GM23338 (cell line): ENCODE results near the gene ZNF627. TPM values are rescaled to one million over a fixed set of nuclear protein-coding genes. Genes with fewer than 3 reads are reported as not detected.

ENCODE experiments used
- ATAC-seq: fragments of 200-7000 bp; cut with Tn5 transposase; 3 replicates; pipeline ENCODE4 v1.9.1; 2020
- DNase-seq: peaks from one replicate; pipeline ENCODE4 v3.0.0-alpha.2; 2015; ENCODE audit warnings: low spot score
- H2AFZ ChIP-seq: fragments of 200-600 bp; sonication (generic); 2 replicates; pipeline ENCODE4 v1.8.0; 2016; ENCODE audit warnings: antibody characterized with exemption, mild to moderate bottlenecking, moderate library complexity
- H3F3A ChIP-seq: fragments of 200-600 bp; sonication (generic); replicated peaks from 2 replicates; pipeline ENCODE4 v1.8.0; 2017; ENCODE audit warnings: antibody characterized with exemption, mixed run types, low read depth
- H3K27ac ChIP-seq: fragments of 200-600 bp; sonication (generic); 2 replicates; pipeline ENCODE4 v1.6.1; 2016; ENCODE audit warnings: low read depth
- H3K27me3 ChIP-seq: fragments of 200-600 bp; sonication (generic); 2 replicates; pipeline ENCODE4 v1.8.0; 2016; ENCODE audit warnings: mild to moderate bottlenecking, mixed run types, moderate library complexity; ENCODE audit not compliant: insufficient read depth
- H3K36me3 ChIP-seq: fragments of 200-600 bp; sonication (generic); 2 replicates; pipeline ENCODE4 v1.8.0; 2016; ENCODE audit warnings: mild to moderate bottlenecking; ENCODE audit not compliant: insufficient read depth
- H3K4me1 ChIP-seq: fragments of 200-600 bp; sonication (generic); 2 replicates; pipeline ENCODE4 v1.8.0; 2016; ENCODE audit warnings: mild to moderate bottlenecking, moderate library complexity; ENCODE audit not compliant: insufficient read depth
- H3K4me2 ChIP-seq: fragments of 200-600 bp; sonication (generic); 2 replicates; pipeline ENCODE4 v1.7.1; 2017; ENCODE audit warnings: mixed run types
- H3K4me3 ChIP-seq: fragments of 200-600 bp; sonication (generic); 2 replicates; pipeline ENCODE4 v1.6.1; 2016; ENCODE audit warnings: mixed run types
- H3K79me2 ChIP-seq: fragments of 200-600 bp; sonication (generic); replicated peaks from 2 replicates; pipeline ENCODE4 v1.8.0; 2017; ENCODE audit warnings: mild to moderate bottlenecking; ENCODE audit not compliant: insufficient read depth
- H3K9me2 ChIP-seq: fragments of 200-600 bp; sonication (generic); 2 replicates; pipeline ENCODE4 v1.8.0; 2017; ENCODE audit not compliant: insufficient read depth
- H4K20me1 ChIP-seq: fragments of 200-600 bp; sonication (generic); replicated peaks from 2 replicates; pipeline ENCODE4 v1.8.0; 2017; ENCODE audit warnings: mild to moderate bottlenecking; ENCODE audit not compliant: insufficient read depth
- H3K27ac Mint-ChIP-seq: 2 replicates; pipeline ENCODE4 v1.8.0; 2020; ENCODE audit warnings: inconsistent platforms, mild to moderate bottlenecking, moderate library complexity, mixed read lengths
- H3K27me3 Mint-ChIP-seq: 3 replicates; pipeline ENCODE4 v1.8.0; 2022; ENCODE audit warnings: low read depth, mild to moderate bottlenecking, moderate library complexity, mixed read lengths, inconsistent platforms; ENCODE audit not compliant: insufficient read depth, poor library complexity
- H3K36me3 Mint-ChIP-seq: 3 replicates; pipeline ENCODE4 v1.8.0; 2021; ENCODE audit warnings: low read depth, mild to moderate bottlenecking, inconsistent platforms, moderate library complexity, mixed read lengths
- H3K4me1 Mint-ChIP-seq: 3 replicates; pipeline ENCODE4 v1.8.0; 2020; ENCODE audit warnings: mild to moderate bottlenecking, inconsistent platforms, mixed read lengths
- H3K4me3 Mint-ChIP-seq: 3 replicates; pipeline ENCODE4 v1.8.0; 2021; ENCODE audit warnings: moderate library complexity, mild to moderate bottlenecking, inconsistent platforms, mixed read lengths
- H3K9me3 Mint-ChIP-seq: 3 replicates; pipeline ENCODE4 v1.8.0; 2020; ENCODE audit warnings: moderate library complexity, mild to moderate bottlenecking, inconsistent platforms, mixed read lengths
- CREB1 ChIP-seq: fragments of 250-450 bp; sonication (Bioruptor Pico); IDR thresholded peaks from 2 replicates; pipeline ENCODE4 v1.5.0; 2020; ENCODE audit warnings: low read depth, mild to moderate bottlenecking, moderate library complexity
- CTCF ChIP-seq, 2 experiments: fragments of 200-600 bp in 1 of 2; sonication (generic) in 1 of 2; conservative IDR thresholded peaks; 2 replicates each; pipeline versions ENCODE4 v1.5.1 to v1.6.1; 2016 to 2017; ENCODE audit warnings: antibody characterized with exemption in 2 of 2, low read depth in 2 of 2, mild to moderate bottlenecking in 2 of 2, moderate library complexity in 1 of 2
- EZH2 ChIP-seq: fragments of 200-600 bp; sonication (generic); IDR thresholded peaks from one replicate; pipeline ENCODE4 v1.8.0; 2017; ENCODE audit warnings: antibody characterized with exemption, mild to moderate bottlenecking, low read depth; ENCODE audit not compliant: unreplicated experiment
- JUNB ChIP-seq: IDR thresholded peaks from one replicate; pipeline ENCODE4 v1.6.1; 2016; ENCODE audit warnings: antibody characterized with exemption; ENCODE audit not compliant: unreplicated experiment
- POLR2AphosphoS5 ChIP-seq: IDR thresholded peaks from 2 replicates; pipeline ENCODE4 v1.6.1; 2016; ENCODE audit warnings: antibody characterized with exemption, low read depth
- REST ChIP-seq: IDR thresholded peaks from one replicate; pipeline ENCODE4 v1.6.1; 2018; ENCODE audit warnings: antibody characterized with exemption; ENCODE audit not compliant: unreplicated experiment
- STAT1 ChIP-seq: IDR thresholded peaks from one replicate; pipeline ENCODE4 v1.6.1; 2016; ENCODE audit warnings: antibody characterized with exemption; ENCODE audit not compliant: unreplicated experiment
- ZNF331 ChIP-seq: fragments of 250-450 bp; sonication (Bioruptor Pico); IDR thresholded peaks from 2 replicates; pipeline ENCODE4 v1.5.0; 2020; ENCODE audit warnings: low read depth, mild to moderate bottlenecking, moderate library complexity
- ZNF462 ChIP-seq: fragments of 250-450 bp; sonication (Bioruptor Pico); IDR thresholded peaks from 2 replicates; pipeline ENCODE4 v1.5.0; 2020; ENCODE audit warnings: mild to moderate bottlenecking, moderate library complexity
- polyA plus RNA-seq: library from polyadenylated mRNA; unstranded; fragments of >200 nt; fragmentation: Nextera tagmentation; extraction: Ambion mirVana; gene quantifications from 2 replicates; pipeline ENCODE4 v1.2.1, GENCODE V29; 2016
- total RNA-seq: library from RNA; depleted of rRNA; stranded (reverse); fragments of >200 nt; shearing (Covaris generic); gene quantifications from 2 replicates; pipeline ENCODE4 v1.2.3, GENCODE V29; 2014

The ZNF627 gene
- total and polyA plus RNA-seq, 2 experiments from 2014 or later: 9.0 to 15.4 TPM

DNA sequence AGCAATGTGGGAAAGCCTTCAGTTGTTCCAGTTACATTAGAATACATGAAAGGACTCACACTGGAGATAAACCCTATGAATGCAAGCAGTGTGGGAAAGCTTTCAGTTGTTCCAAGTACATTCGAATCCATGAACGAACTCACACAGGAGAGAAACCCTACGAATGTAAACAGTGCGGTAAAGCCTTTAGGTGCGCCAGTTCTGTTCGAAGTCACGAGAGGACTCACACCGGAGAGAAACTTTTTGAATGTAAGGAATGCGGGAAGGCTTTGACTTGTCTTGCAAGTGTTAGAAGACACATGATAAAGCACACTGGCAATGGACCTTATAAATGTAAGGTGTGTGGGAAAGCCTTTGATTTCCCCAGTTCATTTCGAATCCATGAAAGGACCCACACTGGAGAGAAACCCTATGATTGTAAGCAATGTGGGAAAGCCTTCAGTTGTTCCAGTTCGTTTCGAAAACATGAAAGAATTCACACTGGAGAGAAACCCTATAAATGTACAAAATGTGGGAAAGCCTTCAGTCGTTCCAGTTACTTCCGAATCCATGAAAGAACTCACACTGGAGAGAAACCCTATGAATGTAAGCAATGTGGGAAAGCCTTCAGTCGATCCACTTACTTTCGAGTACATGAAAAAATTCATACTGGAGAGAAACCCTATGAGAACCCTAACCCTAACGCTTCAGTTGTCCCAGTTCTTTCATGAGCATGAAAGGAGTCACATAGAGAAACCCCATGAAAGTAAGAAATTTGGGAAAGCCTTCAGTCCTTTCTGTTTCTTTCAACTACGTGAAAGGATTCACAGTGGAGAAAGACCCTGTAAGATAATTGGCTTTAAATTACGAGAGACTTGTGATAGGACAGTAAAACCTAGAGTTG lies 20.1 kb downstream of the ZNF627 start:
- H3F3A ChIP-seq: 0 out of 2 replicates have a peak, but pooled peaks cover 4% of the 10 kb centered on the region
- H3K4me3 Mint-ChIP-seq: no peak overlapping the region
- 0 out of 2 replicates have a peak, but pooled peaks cover 3% of the 10 kb centered on the region for H3K9me2 ChIP-seq
- H3K27ac ChIP-seq: no peak overlapping the region
- peaks cover 15% of the 10 kb centered on the region for H3K79me2 ChIP-seq
- H3K27me3 Mint-ChIP-seq: peaks cover 2% of the 10 kb centered on the region
- H3K4me2 ChIP-seq: no peak overlapping the region
- DNase-seq (no peak), ATAC-seq (no peak)
- no peaks in the 10 kb centered on the region; the same call in 2 of the 3 replicates for H3K4me1 Mint-ChIP-seq
- H3K4me1 ChIP-seq: 0 out of 2 replicates have a peak, but pooled peaks cover 4% of the 10 kb centered on the region
- no peak overlapping the region for H3K27ac Mint-ChIP-seq
- H3K36me3 ChIP-seq: peaks cover 40% of the 10 kb centered on the region
- TF ChIP-seq EZH2 (no peak), REST (no peak)
- peaks cover 90% of the 10 kb centered on the region for H3K36me3 Mint-ChIP-seq
- no peak overlapping the region for H3K4me3 ChIP-seq
- H3K27me3 ChIP-seq: no peaks in the 10 kb centered on the region
- H2AFZ ChIP-seq: no peak overlapping the region
- H4K20me1 ChIP-seq: no peaks in the 10 kb centered on the region; the same call in none of the 2 replicates
- H3K9me3 Mint-ChIP-seq: peaks cover 51% of the 10 kb centered on the region

- Histone ChIP-seq H2AFZ (no peak overlapping the region), H3K27ac (no peak overlapping the region), H4K20me1 (no peaks in the 10 kb centered on the region; the same call in none of the 2 replicates), H3K36me3 (peaks cover 33% of the 10 kb centered on the region), H3F3A (peaks cover 6% of the 10 kb centered on the region), H3K4me1 (peaks cover 26% of the 10 kb centered on the region), H3K4me3 (no peak overlapping the region), H3K27me3 (peaks cover 25% of the 10 kb centered on the region), H3K4me2 (no peak overlapping the region), H3K9me2 (no peaks in the 10 kb centered on the region), H3K79me2 (peaks cover 5% of the 10 kb centered on the region; the same call in 1 of the 2 replicates)
- Mint-ChIP-seq H3K4me3 (no peak overlapping the region), H3K4me1 (peaks cover 16% of the 10 kb centered on the region), H3K27ac (no peak overlapping the region), H3K36me3 (peaks cover 59% of the 10 kb centered on the region), H3K9me3 (peaks cover 28% of the 10 kb centered on the region), H3K27me3 (peaks cover 13% of the 10 kb centered on the region)
- DNase-seq: no peak
- no peak for ATAC-seq
- TF ChIP-seq ZNF462 (CRISPR knock-in tag) (no peak), CREB1 (no peak), ZNF331 (CRISPR knock-in tag) (no peak), STAT1 (no peak), JUNB (no peak), CTCF (conservative IDR thresholded peaks at IDR 0.05; ENCODE audit: low read depth in 2 of 2) (no peak), POLR2AphosphoS5 (no peak)
Measured at GRCh38 chr19:11620553-11620952, 23.3 kb downstream of the ZNF627 start.
